SK-N-SH treated with all-trans-retinoic acid at 6 μM for 48 hours (cell line): ENCODE measurements around the gene HLA-F.

Experiments
- ATAC-seq: fragments of 200-7000 bp; cut with Tn5 transposase; 3 replicates; pipeline ENCODE4 v1.9.1; 2020; ENCODE audit warnings: mild to moderate bottlenecking, moderate library complexity
- ARNTL ChIP-seq: fragments of 450-650 bp; formaldehyde crosslinking; IDR thresholded peaks from 2 replicates; pipeline ENCODE4 v1.5.0; 2020; ENCODE audit warnings: low read depth, mild to moderate bottlenecking, moderate library complexity, borderline replicate concordance
- CSDC2 ChIP-seq: fragments of 250-450 bp; sonication (Bioruptor Pico); IDR thresholded peaks from 2 replicates; pipeline ENCODE4 v1.5.0; 2020; ENCODE audit warnings: mild to moderate bottlenecking, moderate library complexity
- ESRRG ChIP-seq: fragments of 250-450 bp; sonication (Bioruptor Pico); IDR thresholded peaks from 2 replicates; pipeline ENCODE4 v1.6.1; 2021; ENCODE audit warnings: mild to moderate bottlenecking
- GLIS3 ChIP-seq: fragments of 250-450 bp; sonication (Bioruptor Pico); IDR thresholded peaks from 2 replicates; pipeline ENCODE4 v1.5.0; 2020; ENCODE audit warnings: mild to moderate bottlenecking, moderate library complexity
- OSR1 ChIP-seq: fragments of 250-450 bp; sonication (Bioruptor Pico); IDR thresholded peaks from 2 replicates; pipeline ENCODE4 v1.8.0; 2022; ENCODE audit warnings: moderate library complexity, mild to moderate bottlenecking, inconsistent platforms
- PPARA ChIP-seq: fragments of 250-450 bp; sonication (Bioruptor Pico); IDR thresholded peaks from 2 replicates; pipeline ENCODE4 v1.5.0; 2020; ENCODE audit warnings: mild to moderate bottlenecking, borderline replicate concordance
- SNAI2 ChIP-seq: fragments of 250-450 bp; sonication (Bioruptor Pico); IDR thresholded peaks from 2 replicates; pipeline ENCODE4 v1.5.0; 2020; ENCODE audit warnings: mild to moderate bottlenecking, moderate library complexity
- TCF4 ChIP-seq: fragments of 250-450 bp; sonication (Bioruptor Pico); IDR thresholded peaks from 2 replicates; pipeline ENCODE4 v1.8.0; 2021; ENCODE audit warnings: mild to moderate bottlenecking, moderate library complexity, borderline replicate concordance
- TOX ChIP-seq: fragments of 250-450 bp; sonication (Bioruptor Pico); IDR thresholded peaks from 2 replicates; pipeline ENCODE4 v1.8.0; 2021; ENCODE audit warnings: mild to moderate bottlenecking, moderate library complexity, borderline replicate concordance
- ZC3H10 ChIP-seq: fragments of 250-450 bp; sonication (Bioruptor Pico); IDR thresholded peaks from 2 replicates; pipeline ENCODE4 v1.5.1; 2021; ENCODE audit warnings: mild to moderate bottlenecking, moderate library complexity
- ZFP3 ChIP-seq: fragments of 250-450 bp; sonication (Bioruptor Pico); IDR thresholded peaks from 2 replicates; pipeline ENCODE4 v1.5.0; 2020; ENCODE audit warnings: mild to moderate bottlenecking, moderate library complexity
- ZFP30 ChIP-seq: fragments of 450-650 bp; formaldehyde crosslinking; IDR thresholded peaks from 2 replicates; pipeline ENCODE4 v1.5.0; 2022; ENCODE audit warnings: mild to moderate bottlenecking, moderate library complexity
- ZNF565 ChIP-seq: fragments of 450-650 bp; formaldehyde crosslinking; conservative IDR thresholded peaks from 2 replicates; pipeline ENCODE4 v1.5.0; 2020; ENCODE audit warnings: low read depth, mild to moderate bottlenecking, moderate library complexity
- ZNF8 ChIP-seq: fragments of 450-650 bp; formaldehyde crosslinking; IDR thresholded peaks from 2 replicates; pipeline ENCODE4 v1.5.0; 2020; ENCODE audit warnings: mild to moderate bottlenecking, moderate library complexity
- TF ChIP-seq, protein P1 (sequence below): fragments of 250-450 bp; sonication (Bioruptor Pico); IDR thresholded peaks from 2 replicates; pipeline ENCODE4 v1.8.0; 2021; ENCODE audit warnings: low read depth, mild to moderate bottlenecking, moderate library complexity, borderline replicate concordance
- TF ChIP-seq, protein P2 (sequence below): fragments of 250-450 bp; sonication (Bioruptor Pico); IDR thresholded peaks from 2 replicates; pipeline ENCODE4 v1.5.0; 2020; ENCODE audit warnings: mild to moderate bottlenecking, moderate library complexity
- TF ChIP-seq, protein P3 (sequence below): fragments of 250-450 bp; sonication (Bioruptor Pico); IDR thresholded peaks from 2 replicates; pipeline ENCODE4 v1.5.1; 2021; ENCODE audit warnings: mild to moderate bottlenecking, moderate library complexity
- TF ChIP-seq, protein P4 (sequence below): fragments of 250-450 bp; sonication (Bioruptor Pico); IDR thresholded peaks from 2 replicates; pipeline ENCODE4 v1.8.0; 2020; ENCODE audit warnings: mild to moderate bottlenecking, moderate library complexity, borderline replicate concordance

HLA-F gene

DNA sequence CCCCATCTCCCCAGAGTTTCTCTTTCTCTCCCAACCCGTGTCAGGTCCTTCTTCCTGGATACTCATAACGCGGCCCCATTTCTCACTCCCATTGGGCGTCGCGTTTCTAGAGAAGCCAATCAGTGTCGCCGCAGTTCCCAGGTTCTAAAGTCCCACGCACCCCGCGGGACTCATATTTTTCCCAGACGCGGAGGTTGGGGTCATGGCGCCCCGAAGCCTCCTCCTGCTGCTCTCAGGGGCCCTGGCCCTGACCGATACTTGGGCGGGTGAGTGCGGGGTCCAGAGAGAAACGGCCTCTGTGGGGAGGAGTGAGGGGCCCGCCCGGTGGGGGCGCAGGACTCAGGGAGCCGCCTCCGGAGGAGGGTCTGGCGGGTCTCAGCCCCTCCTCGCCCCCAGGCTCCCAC lies at the start of gene HLA-F:
Gene HLA-F (plus strand): TSS at position 173 of the 404 bp plus-strand sequence. CDS start 30 bp downstream, at position 203.
- peak; percentile 100 for ATAC-seq
- TF ChIP-seq ZC3H10 (CRISPR knock-in tag) (no peak), ZNF8 (CRISPR knock-in tag) (no peak), GLIS3 (no peak), ZFP30 (CRISPR knock-in tag) (no peak), TCF4 (CRISPR knock-in tag) (no peak), OSR1 (CRISPR knock-in tag) (no peak), PPARA (CRISPR knock-in tag) (no peak), ZNF565 (CRISPR knock-in tag) (no peak), ZFP3 (CRISPR knock-in tag) (no peak), SNAI2 (CRISPR knock-in tag) (no peak), CSDC2 (CRISPR knock-in tag) (no peak), ESRRG (CRISPR knock-in tag) (no peak), ARNTL (CRISPR knock-in tag) (no peak), TOX (CRISPR knock-in tag) (no peak)
- TF ChIP-seq, protein P1, sequence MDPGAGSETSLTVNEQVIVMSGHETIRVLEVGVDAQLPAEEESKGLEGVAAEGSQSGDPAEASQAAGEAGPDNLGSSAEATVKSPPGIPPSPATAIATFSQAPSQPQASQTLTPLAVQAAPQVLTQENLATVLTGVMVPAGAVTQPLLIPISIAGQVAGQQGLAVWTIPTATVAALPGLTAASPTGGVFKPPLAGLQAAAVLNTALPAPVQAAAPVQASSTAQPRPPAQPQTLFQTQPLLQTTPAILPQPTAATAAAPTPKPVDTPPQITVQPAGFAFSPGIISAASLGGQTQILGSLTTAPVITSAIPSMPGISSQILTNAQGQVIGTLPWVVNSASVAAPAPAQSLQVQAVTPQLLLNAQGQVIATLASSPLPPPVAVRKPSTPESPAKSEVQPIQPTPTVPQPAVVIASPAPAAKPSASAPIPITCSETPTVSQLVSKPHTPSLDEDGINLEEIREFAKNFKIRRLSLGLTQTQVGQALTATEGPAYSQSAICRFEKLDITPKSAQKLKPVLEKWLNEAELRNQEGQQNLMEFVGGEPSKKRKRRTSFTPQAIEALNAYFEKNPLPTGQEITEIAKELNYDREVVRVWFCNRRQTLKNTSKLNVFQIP (CRISPR knock-in tag), result no peak
- TF ChIP-seq, protein P2, sequence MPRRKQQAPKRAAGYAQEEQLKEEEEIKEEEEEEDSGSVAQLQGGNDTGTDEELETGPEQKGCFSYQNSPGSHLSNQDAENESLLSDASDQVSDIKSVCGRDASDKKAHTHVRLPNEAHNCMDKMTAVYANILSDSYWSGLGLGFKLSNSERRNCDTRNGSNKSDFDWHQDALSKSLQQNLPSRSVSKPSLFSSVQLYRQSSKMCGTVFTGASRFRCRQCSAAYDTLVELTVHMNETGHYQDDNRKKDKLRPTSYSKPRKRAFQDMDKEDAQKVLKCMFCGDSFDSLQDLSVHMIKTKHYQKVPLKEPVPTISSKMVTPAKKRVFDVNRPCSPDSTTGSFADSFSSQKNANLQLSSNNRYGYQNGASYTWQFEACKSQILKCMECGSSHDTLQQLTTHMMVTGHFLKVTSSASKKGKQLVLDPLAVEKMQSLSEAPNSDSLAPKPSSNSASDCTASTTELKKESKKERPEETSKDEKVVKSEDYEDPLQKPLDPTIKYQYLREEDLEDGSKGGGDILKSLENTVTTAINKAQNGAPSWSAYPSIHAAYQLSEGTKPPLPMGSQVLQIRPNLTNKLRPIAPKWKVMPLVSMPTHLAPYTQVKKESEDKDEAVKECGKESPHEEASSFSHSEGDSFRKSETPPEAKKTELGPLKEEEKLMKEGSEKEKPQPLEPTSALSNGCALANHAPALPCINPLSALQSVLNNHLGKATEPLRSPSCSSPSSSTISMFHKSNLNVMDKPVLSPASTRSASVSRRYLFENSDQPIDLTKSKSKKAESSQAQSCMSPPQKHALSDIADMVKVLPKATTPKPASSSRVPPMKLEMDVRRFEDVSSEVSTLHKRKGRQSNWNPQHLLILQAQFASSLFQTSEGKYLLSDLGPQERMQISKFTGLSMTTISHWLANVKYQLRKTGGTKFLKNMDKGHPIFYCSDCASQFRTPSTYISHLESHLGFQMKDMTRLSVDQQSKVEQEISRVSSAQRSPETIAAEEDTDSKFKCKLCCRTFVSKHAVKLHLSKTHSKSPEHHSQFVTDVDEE, result no peak
- TF ChIP-seq, protein P3, sequence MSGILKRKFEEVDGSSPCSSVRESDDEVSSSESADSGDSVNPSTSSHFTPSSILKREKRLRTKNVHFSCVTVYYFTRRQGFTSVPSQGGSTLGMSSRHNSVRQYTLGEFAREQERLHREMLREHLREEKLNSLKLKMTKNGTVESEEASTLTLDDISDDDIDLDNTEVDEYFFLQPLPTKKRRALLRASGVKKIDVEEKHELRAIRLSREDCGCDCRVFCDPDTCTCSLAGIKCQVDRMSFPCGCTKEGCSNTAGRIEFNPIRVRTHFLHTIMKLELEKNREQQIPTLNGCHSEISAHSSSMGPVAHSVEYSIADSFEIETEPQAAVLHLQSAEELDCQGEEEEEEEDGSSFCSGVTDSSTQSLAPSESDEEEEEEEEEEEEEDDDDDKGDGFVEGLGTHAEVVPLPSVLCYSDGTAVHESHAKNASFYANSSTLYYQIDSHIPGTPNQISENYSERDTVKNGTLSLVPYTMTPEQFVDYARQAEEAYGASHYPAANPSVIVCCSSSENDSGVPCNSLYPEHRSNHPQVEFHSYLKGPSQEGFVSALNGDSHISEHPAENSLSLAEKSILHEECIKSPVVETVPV, result no peak
- TF ChIP-seq, protein P4, sequence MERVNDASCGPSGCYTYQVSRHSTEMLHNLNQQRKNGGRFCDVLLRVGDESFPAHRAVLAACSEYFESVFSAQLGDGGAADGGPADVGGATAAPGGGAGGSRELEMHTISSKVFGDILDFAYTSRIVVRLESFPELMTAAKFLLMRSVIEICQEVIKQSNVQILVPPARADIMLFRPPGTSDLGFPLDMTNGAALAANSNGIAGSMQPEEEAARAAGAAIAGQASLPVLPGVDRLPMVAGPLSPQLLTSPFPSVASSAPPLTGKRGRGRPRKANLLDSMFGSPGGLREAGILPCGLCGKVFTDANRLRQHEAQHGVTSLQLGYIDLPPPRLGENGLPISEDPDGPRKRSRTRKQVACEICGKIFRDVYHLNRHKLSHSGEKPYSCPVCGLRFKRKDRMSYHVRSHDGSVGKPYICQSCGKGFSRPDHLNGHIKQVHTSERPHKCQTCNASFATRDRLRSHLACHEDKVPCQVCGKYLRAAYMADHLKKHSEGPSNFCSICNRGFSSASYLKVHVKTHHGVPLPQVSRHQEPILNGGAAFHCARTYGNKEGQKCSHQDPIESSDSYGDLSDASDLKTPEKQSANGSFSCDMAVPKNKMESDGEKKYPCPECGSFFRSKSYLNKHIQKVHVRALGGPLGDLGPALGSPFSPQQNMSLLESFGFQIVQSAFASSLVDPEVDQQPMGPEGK (CRISPR knock-in tag), result no peak

DNA sequence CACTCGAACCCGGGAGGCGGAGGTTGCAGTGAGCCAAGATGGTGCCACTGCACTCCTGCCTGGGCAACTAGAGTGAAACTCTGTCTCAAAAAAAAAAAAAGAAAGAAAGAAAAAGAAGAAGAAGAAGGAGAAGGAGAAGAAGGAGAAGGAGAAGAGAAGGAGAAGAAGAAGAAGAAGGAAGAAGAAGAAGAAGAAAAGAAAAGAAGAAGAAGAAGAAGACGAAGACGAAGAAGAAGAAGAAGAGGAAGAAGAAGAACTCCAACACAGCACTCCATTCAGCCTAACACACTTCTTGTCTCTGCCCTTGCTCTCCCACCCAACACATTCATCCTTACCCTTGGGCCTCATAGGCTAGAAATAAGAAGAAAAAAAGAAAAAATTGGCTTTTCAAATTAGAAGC lies 49.2 kb upstream of the HLA-F start:
- no peak for ATAC-seq

DNA sequence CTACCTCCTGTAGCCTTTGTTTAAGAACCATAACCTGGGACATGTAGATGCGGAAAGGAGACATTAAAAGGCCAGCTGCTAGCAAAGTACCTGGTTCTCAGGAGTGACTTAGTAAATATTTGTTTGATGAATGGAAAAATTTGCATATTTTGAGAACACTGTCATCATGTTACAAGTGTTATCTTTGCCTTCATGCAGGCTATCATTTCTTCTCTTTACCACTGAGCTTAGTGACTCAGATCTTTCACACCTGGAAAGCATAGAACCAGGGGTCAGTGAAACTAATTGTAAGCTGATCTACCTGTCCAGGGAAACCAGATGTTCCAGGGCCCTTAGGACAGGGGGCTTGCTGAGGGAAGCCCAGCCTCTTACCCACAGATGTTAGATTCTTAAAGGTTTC lies 47.7 kb upstream of the HLA-F start:
- TF ChIP-seq ZNF8 (CRISPR knock-in tag) (no peak), TOX (CRISPR knock-in tag) (no peak), ARNTL (CRISPR knock-in tag) (no peak), OSR1 (CRISPR knock-in tag) (no peak)
- TF ChIP-seq, all 23 proteins: peak for 0
- ATAC-seq, result no peak

More for the DNA sequence above, 49.2 kb upstream of the HLA-F start:
- TF ChIP-seq PPARA (CRISPR knock-in tag) (no peak), ZC3H10 (CRISPR knock-in tag) (no peak), SNAI2 (CRISPR knock-in tag) (no peak), TCF4 (CRISPR knock-in tag) (no peak), TOX (CRISPR knock-in tag) (no peak)

DNA sequence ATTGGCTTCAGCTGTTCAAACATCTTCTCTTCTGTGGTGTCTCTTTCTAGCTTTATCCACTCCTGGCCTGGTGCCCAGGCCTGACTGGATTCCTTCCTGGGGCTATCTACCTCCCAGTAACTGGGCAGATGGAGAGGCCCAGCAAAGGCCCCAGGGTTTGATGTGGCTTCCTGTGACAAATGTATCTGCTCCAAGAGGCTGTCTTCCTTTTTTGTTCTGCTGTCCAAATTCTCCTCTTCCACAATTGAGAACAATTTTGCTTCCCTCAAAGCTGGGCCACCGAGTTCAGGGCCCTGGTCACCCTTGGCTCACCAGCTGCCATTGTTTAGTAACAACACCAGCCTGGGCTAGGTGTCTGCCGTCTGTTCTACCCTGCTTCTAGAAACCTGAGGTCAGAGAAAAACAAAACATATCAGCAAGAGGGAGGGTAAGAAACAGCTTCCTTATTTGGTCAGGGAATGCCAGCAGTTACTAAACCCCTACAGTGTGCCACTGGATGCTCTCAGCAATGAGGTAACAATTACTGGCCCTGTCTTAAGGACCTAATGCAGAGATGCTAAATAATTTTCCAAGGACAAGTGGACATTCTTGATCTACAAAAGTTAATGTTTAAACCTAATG lies 46.1 kb upstream of the HLA-F start:
- TF ChIP-seq ARNTL (CRISPR knock-in tag) (no peak), GLIS3 (no peak), ZFP3 (CRISPR knock-in tag) (no peak), SNAI2 (CRISPR knock-in tag) (no peak), TOX (CRISPR knock-in tag) (no peak), ESRRG (CRISPR knock-in tag) (no peak), TCF4 (CRISPR knock-in tag) (no peak)
- no peak for ATAC-seq
